ENCODE results near the gene MMP24.

MMP24 gene

DNA sequence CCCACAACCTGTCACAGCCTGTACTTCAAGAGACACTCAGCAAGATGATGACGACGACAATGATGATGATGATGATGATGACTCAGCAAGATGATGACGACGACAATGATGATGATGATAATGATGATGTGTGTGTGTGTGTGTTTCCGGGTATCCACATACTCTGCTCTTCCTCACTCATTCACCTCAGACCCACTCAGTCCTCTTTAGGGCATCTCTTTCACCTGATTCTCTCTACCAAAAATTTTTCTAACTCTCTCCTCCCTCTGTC is 59.3 kb downstream of the MMP24 start:
- Histone ChIP-seq H3K27ac (ENCODE audit: insufficient read depth, low read length, poor library complexity, severe bottlenecking) (no peak overlapping the region), H3K4me1 (ENCODE audit: control insufficient read depth, insufficient read depth, low read length, poor library complexity, severe bottlenecking) (peaks cover 7% of the 10 kb centered on the region), H3K4me3 (ENCODE audit: insufficient read depth, low read depth, low read length, poor library complexity, severe bottlenecking) (no peak overlapping the region), H3K9me3 (ENCODE audit: control insufficient read depth, low read length) (no peaks in the 10 kb centered on the region), H3K27me3 (replicated peaks; ENCODE audit: control insufficient read depth, insufficient read depth, low read length, poor library complexity, severe bottlenecking) (no peaks in the 10 kb centered on the region), H3K36me3 (ENCODE audit: control insufficient read depth, insufficient read depth, low read length) (no peaks in the 10 kb centered on the region)
- no peak for DNase-seq

DNA sequence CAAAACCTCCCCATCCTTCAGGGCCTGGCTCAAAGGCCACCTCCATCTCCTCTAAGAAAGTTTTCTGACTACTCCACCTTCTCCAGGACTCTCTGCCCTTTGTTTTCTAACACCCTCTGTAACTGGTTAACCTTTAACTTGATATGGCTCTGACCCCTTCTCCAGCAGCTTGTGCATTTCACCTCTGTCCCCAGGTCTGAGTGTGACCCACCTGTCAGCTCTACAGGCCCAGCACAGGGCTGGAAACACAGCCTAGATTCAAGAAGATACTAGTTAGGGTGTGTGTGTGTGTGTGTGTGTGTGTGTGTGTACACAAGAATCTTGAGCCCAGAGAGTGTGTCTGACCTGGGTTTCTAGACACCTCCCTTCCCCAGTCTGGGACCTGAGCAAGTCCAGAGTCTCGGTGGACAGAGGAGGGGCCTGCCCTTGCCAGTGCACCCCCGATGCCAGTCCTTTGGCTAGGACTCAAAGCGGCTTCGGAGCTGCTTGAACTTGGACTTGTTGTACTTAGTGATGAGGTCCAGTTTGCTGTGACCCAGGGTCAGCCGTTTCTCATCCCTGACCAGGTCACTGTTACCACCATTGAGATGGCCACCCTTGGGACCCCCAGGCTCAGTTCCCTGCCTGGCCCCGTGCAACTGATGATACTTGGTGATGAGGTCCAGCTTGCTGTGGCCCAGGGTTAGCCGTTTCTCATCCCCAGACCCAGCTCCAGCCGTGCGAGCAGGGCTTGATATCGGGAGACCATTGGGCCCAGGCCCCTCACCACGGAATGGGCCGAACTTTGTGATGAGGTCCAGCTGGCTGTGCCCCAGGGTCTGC is 59.8 kb downstream of the MMP24 start:
- H3K36me3 ChIP-seq (ENCODE audit: control insufficient read depth, insufficient read depth, low read length), result no peaks in the 10 kb centered on the region
- H3K4me1 ChIP-seq (ENCODE audit: control insufficient read depth, insufficient read depth, low read length, poor library complexity, severe bottlenecking), result peaks cover 7% of the 10 kb centered on the region
- no peak for DNase-seq
- no peaks in the 10 kb centered on the region for H3K9me3 ChIP-seq (ENCODE audit: control insufficient read depth, low read length)
- H3K27ac ChIP-seq (ENCODE audit: insufficient read depth, low read length, poor library complexity, severe bottlenecking), result no peak overlapping the region
- no peaks in the 10 kb centered on the region for H3K27me3 ChIP-seq (replicated peaks; ENCODE audit: control insufficient read depth, insufficient read depth, low read length, poor library complexity, severe bottlenecking)
- H3K4me3 ChIP-seq (ENCODE audit: insufficient read depth, low read depth, low read length, poor library complexity, severe bottlenecking), result no peak overlapping the region

DNA sequence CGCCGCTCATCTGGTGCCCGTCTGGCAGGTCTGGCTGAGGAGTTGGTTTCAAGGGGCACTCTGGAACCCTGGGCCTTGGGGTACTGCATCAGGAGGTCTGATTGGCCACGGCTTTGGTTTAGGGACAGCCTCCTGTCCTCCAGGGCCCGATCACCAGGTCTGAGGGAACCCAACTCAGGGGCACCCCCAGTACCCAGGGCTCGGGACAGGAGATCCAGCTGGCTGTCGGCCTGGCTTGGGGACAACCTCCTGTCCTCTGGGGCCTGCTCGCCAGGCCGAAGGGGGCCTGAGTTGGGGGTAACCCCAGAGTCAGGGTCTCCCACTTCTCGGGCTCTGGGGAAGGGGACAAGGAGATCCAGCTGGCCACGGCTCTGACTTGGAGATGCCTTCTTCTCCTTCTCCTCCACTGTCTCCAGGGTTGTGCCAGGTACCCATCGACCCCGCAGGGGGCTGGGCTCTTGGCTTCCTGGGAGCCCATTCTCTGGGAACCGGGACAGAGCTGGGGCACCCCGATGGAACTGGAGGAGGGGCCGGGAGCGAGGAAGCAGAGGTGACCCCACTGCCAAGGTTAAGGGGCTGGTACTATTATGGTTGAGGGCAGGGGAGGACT is 60.5 kb downstream of the MMP24 start:
- no peaks in the 10 kb centered on the region for H3K9me3 ChIP-seq (ENCODE audit: control insufficient read depth, low read length)

DNA sequence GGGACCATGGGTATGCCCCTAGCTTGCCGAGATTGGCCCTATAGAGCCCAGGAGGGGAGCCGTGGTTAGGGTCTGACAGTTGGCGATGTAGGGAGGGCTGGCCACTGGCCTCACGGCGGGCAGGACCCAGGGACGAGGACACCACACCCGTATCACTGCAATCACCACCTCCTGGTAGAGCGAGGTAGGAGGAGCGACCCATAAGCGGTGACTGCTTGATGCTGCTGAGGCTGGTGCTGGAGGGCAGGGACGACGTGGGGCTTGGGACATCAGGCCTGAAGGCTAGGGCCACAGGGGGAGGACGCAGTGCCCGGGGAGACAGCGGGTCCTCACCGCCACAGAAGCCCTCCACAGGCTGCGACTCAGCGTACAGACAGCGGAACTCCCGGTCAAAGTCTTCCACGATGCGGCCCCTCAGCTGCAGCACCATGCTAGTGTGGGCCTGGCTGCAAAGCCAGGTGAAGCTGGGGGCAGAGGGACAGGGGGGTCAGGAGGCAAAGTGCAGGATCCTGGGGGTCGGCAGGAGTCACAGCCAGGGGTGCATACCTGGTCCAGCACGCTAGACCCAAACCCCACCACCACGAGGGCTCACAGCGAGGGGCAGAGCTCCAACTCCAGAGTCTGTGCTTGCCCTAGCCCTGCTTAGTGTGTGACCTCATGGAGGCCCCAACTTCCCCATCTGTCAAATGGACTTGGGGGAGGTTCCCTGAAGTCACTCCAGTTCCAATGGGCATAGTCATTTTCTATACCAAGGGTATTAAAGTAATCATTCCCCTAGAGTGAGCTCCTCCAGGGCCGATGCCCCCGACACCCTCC is 61.2 kb downstream of the MMP24 start:
- Histone ChIP-seq H3K9me3 (ENCODE audit: control insufficient read depth, low read length) (no peaks in the 10 kb centered on the region), H3K36me3 (ENCODE audit: control insufficient read depth, insufficient read depth, low read length) (no peaks in the 10 kb centered on the region), H3K4me3 (ENCODE audit: insufficient read depth, low read depth, low read length, poor library complexity, severe bottlenecking) (no peak overlapping the region), H3K4me1 (ENCODE audit: control insufficient read depth, insufficient read depth, low read length, poor library complexity, severe bottlenecking) (peaks cover 7% of the 10 kb centered on the region), H3K27me3 (replicated peaks; ENCODE audit: control insufficient read depth, insufficient read depth, low read length, poor library complexity, severe bottlenecking) (no peaks in the 10 kb centered on the region), H3K27ac (ENCODE audit: insufficient read depth, low read length, poor library complexity, severe bottlenecking) (no peak overlapping the region)
- no peak for DNase-seq

More for the DNA sequence above, 60.5 kb downstream of the MMP24 start:
- Histone ChIP-seq H3K27ac (ENCODE audit: insufficient read depth, low read length, poor library complexity, severe bottlenecking) (no peak overlapping the region), H3K4me1 (ENCODE audit: control insufficient read depth, insufficient read depth, low read length, poor library complexity, severe bottlenecking) (peaks cover 7% of the 10 kb centered on the region), H3K27me3 (replicated peaks; ENCODE audit: control insufficient read depth, insufficient read depth, low read length, poor library complexity, severe bottlenecking) (no peaks in the 10 kb centered on the region), H3K4me3 (ENCODE audit: insufficient read depth, low read depth, low read length, poor library complexity, severe bottlenecking) (no peak overlapping the region), H3K36me3 (ENCODE audit: control insufficient read depth, insufficient read depth, low read length) (no peaks in the 10 kb centered on the region)
- DNase-seq, result no peak

DNA sequence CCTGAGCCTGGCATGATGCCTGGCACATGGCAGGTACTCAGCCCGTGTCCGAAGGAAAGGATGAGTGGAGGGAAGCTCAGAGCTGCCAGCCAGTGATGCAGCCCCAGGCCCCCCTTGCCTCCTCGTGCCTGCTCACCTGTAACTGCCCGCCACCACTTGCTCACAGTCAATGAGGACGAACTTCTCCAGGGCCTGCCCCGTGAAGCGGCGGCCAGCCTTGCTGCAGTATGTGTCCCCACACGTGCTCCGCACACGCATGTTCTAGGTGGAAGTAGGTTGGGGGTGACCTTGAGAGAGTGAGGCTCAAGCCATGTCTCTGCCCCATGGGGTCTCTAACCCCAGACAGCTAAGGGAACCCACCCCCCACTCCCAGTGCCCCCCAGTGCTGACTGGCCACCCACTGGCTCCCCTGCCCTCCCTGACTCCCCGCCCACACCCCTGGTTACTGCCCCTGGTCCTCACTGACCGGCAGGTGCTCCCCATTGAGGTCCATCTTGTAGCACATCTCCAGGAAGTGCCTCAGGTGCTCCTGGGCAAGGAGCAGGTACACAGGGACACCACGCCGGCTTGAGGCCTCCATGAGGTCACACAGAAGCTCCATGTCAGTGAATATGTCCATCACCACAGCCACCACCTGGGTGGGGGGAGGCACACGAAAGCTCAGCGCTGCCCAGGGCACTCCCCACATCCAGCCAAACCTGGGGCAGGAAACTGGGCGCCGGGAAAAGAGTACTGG is 62.0 kb downstream of the MMP24 start:
- Histone ChIP-seq H3K27me3 (replicated peaks; ENCODE audit: control insufficient read depth, insufficient read depth, low read length, poor library complexity, severe bottlenecking) (no peaks in the 10 kb centered on the region), H3K4me1 (ENCODE audit: control insufficient read depth, insufficient read depth, low read length, poor library complexity, severe bottlenecking) (peaks cover 5% of the 10 kb centered on the region), H3K27ac (ENCODE audit: insufficient read depth, low read length, poor library complexity, severe bottlenecking) (no peak overlapping the region), H3K9me3 (ENCODE audit: control insufficient read depth, low read length) (no peaks in the 10 kb centered on the region), H3K4me3 (ENCODE audit: insufficient read depth, low read depth, low read length, poor library complexity, severe bottlenecking) (no peak overlapping the region), H3K36me3 (ENCODE audit: control insufficient read depth, insufficient read depth, low read length) (no peaks in the 10 kb centered on the region)
- DNase-seq, result no peak

DNA sequence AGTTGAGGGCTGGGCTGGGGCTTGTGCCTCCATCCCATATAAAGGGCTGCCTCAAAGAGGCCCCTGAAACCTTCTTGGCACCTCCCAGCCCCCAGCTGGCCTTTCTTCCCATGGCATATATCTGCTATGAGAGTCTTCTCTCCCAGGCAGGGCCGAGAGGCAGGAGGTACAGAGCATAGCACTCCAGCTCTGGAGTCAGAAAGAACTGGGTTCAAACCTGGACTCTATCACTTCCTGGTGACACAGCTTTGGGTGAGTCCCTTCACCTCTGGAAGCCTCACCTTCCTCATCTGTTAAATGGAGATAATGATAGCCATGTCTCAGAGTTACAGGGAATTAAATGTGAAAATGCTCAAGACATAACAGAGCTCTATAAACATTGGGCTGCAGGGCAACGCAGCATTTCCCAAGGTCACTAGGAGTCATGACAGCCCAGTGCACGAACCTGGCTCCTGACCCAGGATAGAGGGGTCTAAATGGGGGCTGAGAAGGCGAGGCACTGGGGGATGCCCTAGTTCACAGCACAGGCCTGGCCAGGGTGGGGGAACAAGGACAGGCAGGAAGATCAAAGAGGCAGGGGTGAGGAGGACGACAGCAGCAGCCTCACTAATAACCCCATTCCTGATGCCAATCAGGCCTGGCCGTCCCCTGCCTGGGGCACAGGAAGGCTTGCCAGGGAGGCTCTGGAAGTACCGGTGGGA is 63.8 kb downstream of the MMP24 start:
- no peaks in the 10 kb centered on the region for H3K27me3 ChIP-seq (replicated peaks; ENCODE audit: control insufficient read depth, insufficient read depth, low read length, poor library complexity, severe bottlenecking)
- DNase-seq, result no peak
- no peaks in the 10 kb centered on the region for H3K4me1 ChIP-seq (ENCODE audit: control insufficient read depth, insufficient read depth, low read length, poor library complexity, severe bottlenecking)
- H3K36me3 ChIP-seq (ENCODE audit: control insufficient read depth, insufficient read depth, low read length), result no peaks in the 10 kb centered on the region
- no peak overlapping the region for H3K4me3 ChIP-seq (ENCODE audit: insufficient read depth, low read depth, low read length, poor library complexity, severe bottlenecking)
- no peak overlapping the region for H3K27ac ChIP-seq (ENCODE audit: insufficient read depth, low read length, poor library complexity, severe bottlenecking)
- no peaks in the 10 kb centered on the region for H3K9me3 ChIP-seq (ENCODE audit: control insufficient read depth, low read length)

DNA sequence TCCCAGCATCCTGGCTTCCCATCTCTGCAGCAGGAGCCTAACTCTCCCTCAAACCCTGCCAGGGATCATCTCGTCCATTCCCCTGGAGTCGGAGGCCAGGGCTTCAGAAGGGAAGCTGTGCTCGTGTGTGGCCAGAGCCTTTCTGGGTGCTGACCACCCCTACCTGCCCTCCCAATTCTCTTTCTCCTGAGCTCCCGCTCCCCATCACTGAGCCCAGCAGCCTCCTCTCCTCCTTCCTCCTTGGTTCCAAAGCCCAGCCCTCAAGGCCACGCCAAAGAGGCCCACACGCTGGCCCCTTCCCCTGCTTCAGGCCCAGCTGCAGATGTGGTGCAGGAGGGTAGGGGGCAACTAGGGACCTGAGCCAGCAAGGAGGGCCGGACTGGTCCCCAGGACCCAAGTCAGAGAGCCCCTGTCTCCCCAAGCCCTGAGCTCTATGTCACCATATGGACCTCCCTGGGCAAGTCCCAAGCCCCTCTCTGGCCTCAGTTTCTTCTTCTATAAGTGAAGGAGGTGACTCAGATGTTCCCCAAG is 64.5 kb downstream of the MMP24 start:
- Histone ChIP-seq H3K9me3 (ENCODE audit: control insufficient read depth, low read length) (no peaks in the 10 kb centered on the region), H3K4me1 (ENCODE audit: control insufficient read depth, insufficient read depth, low read length, poor library complexity, severe bottlenecking) (no peaks in the 10 kb centered on the region), H3K36me3 (ENCODE audit: control insufficient read depth, insufficient read depth, low read length) (no peaks in the 10 kb centered on the region), H3K4me3 (ENCODE audit: insufficient read depth, low read depth, low read length, poor library complexity, severe bottlenecking) (no peak overlapping the region), H3K27ac (ENCODE audit: insufficient read depth, low read length, poor library complexity, severe bottlenecking) (no peak overlapping the region), H3K27me3 (replicated peaks; ENCODE audit: control insufficient read depth, insufficient read depth, low read length, poor library complexity, severe bottlenecking) (no peaks in the 10 kb centered on the region)
- DNase-seq, result no peak

DNA sequence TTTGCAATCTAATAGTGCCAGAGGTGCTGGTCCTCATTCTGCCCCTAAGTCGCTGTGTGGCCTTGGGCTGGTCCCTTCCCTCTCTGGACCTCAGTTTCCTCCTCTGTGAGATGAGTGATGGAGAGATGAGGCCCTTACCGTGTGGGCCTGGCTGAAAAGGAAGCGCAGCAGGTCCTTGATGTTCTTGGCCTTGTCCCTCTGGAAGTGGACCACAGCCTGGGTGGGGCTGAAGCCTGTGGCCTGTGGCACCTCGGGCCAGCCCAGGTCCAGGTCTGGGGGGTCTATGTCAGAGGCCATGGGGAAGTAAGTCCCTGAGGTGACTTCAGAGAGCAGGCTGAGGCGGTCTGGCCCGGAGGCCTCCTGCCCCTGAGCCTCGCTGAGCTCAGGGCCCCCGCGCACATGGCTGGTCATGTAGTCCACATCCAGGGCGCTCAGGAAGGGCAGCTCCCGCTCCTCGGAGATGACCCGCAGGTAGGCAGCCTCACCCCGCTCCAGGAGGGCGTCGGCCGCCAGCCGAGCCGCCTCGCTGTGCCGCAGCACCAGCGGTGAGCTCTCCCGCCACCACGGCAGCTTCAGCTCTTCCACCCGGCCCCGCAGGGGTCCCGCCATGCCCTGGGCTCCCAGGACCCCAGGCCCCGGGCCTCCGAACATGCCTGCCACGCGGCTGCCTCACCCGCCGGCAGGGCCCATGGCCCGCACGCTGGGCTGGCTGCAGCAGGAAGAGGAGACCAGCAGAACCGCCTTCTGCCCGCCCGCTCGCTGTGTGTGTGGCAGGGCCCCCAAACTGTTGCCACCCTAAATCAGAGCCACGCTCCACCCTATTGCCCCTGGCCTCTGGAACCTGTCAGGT is 65.4 kb downstream of the MMP24 start, which contains the start of gene FAM83C:
Gene FAM83C (minus strand): TSS at position 772 of the 850 bp plus-strand sequence. CDS start 121 bp downstream, at position 651.
- H3K27me3 ChIP-seq (replicated peaks; ENCODE audit: control insufficient read depth, insufficient read depth, low read length, poor library complexity, severe bottlenecking), result no peaks in the 10 kb centered on the region
- no peak for DNase-seq
- H3K9me3 ChIP-seq (ENCODE audit: control insufficient read depth, low read length), result no peaks in the 10 kb centered on the region
- no peaks in the 10 kb centered on the region for H3K4me1 ChIP-seq (ENCODE audit: control insufficient read depth, insufficient read depth, low read length, poor library complexity, severe bottlenecking)
- H3K36me3 ChIP-seq (ENCODE audit: control insufficient read depth, insufficient read depth, low read length), result no peaks in the 10 kb centered on the region
- H3K4me3 ChIP-seq (ENCODE audit: insufficient read depth, low read depth, low read length, poor library complexity, severe bottlenecking), result no peak within 1 kb of the TSS
- H3K27ac ChIP-seq (ENCODE audit: insufficient read depth, low read length, poor library complexity, severe bottlenecking), result no peak within 1 kb of the TSS

All from effector memory CD4-positive, alpha-beta T cell (primary cell).